ENCODE measurements around the gene OR10G8. TPM values are rescaled to one million over a fixed set of nuclear protein-coding genes. Genes with fewer than 3 reads are reported as not detected.

OR10G8 gene
- total RNA-seq, 2 donors from 2014 or later: not detected

GRCh38 chr11:124074554-124074953 lies 48.0 kb downstream of the OR10G8 start:
- TF ChIP-seq CTCF (IDR thresholded peaks at IDR 0.05): no peak
- H3K27me3 ChIP-seq: no peaks in the 10 kb centered on the region

GRCh38 chr11:124075492-124075840 lies 48.9 kb downstream of the OR10G8 start:
- DNase-seq (ENCODE audit: low spot score): no peak
- TF ChIP-seq CTCF (IDR thresholded peaks at IDR 0.05): no peak
- no peak overlapping the region for H3K27ac ChIP-seq
- no peaks in the 10 kb centered on the region for H3K36me3 ChIP-seq
- no peaks in the 10 kb centered on the region for H3K27me3 ChIP-seq
- peaks cover 0 to 8% of the 10 kb centered on the region in 2 donors for H3K4me1 ChIP-seq
- no peak overlapping the region for H3K4me3 ChIP-seq
- H3K9me3 ChIP-seq: no peaks in the 10 kb centered on the region

More at GRCh38 chr11:124074554-124074953, 48.0 kb downstream of the OR10G8 start:
- Histone ChIP-seq H3K9me3 (no peaks in the 10 kb centered on the region), H3K4me3 (no peak overlapping the region), H3K4me1 (peaks cover 0 to 12% of the 10 kb centered on the region in 2 donors), H3K36me3 (no peaks in the 10 kb centered on the region), H3K27ac (no peak overlapping the region)
- no peak for DNase-seq (ENCODE audit: low spot score)

GRCh38 chr11:124075841-124076651 lies 49.4 kb downstream of the OR10G8 start:
- Histone ChIP-seq H3K27ac (no peak overlapping the region), H3K36me3 (no peaks in the 10 kb centered on the region), H3K4me3 (peak overlapping the region; percentile 20 to 44), H3K4me1 (peaks cover 0 to 8% of the 10 kb centered on the region in 2 donors), H3K9me3 (no peaks in the 10 kb centered on the region), H3K27me3 (no peaks in the 10 kb centered on the region)
- no peak for DNase-seq (ENCODE audit: low spot score)
- no peak for TF ChIP-seq CTCF (IDR thresholded peaks at IDR 0.05)

- no peaks in the 10 kb centered on the region for H3K27me3 ChIP-seq
- no peak overlapping the region for H3K27ac ChIP-seq
- no peak for TF ChIP-seq CTCF (IDR thresholded peaks at IDR 0.05)
- H3K9me3 ChIP-seq: no peaks in the 10 kb centered on the region
- no peak for DNase-seq (ENCODE audit: low spot score)
- no peak overlapping the region for H3K4me3 ChIP-seq
- peaks cover 0 to 8% of the 10 kb centered on the region in 2 donors for H3K4me1 ChIP-seq
- no peaks in the 10 kb centered on the region for H3K36me3 ChIP-seq
These were observed 50.7 kb downstream of the OR10G8 start for GRCh38 chr11:124077266-124077665.

GRCh38 chr11:124078591-124078990 lies 52.0 kb downstream of the OR10G8 start:
- Histone ChIP-seq H3K9me3 (no peaks in the 10 kb centered on the region), H3K36me3 (no peaks in the 10 kb centered on the region), H3K4me1 (peaks cover 0 to 8% of the 10 kb centered on the region in 2 donors), H3K4me3 (no peak overlapping the region), H3K27ac (no peak overlapping the region), H3K27me3 (no peaks in the 10 kb centered on the region)
- no peak for DNase-seq (ENCODE audit: low spot score)
- no peak for TF ChIP-seq CTCF (IDR thresholded peaks at IDR 0.05)
